Measurements from ENCODE around the gene SERPINA1. TPM values are rescaled to one million over a fixed set of nuclear protein-coding genes. Genes with fewer than 3 reads are reported as not detected.

The SERPINA1 gene
- polyA plus RNA-seq, 1 experiment = 1.7 TPM

DNA sequence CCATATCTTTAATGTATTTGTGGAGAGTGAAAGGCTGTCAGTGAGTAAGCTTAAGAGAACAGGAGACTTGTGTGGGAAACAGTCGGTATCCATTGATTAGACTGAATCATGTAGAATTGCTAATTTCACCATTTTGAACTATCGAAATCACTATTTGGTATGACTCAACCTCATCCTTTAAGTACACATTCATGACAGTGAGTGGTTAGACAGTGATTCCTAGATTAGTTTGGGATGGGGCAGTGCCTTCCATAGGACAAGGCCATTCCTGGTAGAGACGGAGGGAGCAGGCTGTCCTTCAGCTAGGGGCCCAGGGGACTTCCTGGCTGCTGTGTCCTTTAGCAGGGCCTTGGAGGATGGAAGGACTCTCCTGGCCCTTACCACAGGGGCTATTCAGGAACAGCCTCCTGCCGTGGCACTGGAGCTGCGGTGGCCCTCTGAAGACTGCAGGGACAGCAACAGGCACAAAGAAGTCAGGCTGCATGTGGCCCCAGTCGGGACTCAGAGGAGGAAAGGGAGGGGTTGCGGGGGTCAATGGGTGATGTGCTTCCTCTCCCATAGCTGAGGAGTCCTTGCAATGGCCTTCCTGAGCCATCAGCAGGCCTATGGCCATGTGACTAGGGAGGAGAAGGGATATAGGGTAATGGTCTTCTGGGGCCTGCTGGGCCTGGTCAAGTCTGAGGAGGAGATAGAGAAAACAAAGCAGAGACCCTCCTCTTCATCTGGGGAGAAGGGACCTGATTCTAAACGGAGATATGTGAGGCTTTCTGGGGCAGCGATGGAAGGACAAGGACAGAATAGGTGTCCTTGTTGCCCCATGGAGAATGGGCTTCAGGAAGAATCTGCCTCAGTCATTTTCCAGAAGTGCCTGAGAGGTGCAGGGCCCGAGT, 11.2 kb downstream of the SERPINA1 start:
- ChIA-PET CTCF (no interaction called here), POLR2A (interaction anchor here (0.6 kb wide), 1 partner anchor 31 kb away, joined by 5 read pairs; no protein-coding TSS in a partner anchor)
- no peak for DNase-seq (ENCODE audit: low read depth, low spot score)

DNA sequence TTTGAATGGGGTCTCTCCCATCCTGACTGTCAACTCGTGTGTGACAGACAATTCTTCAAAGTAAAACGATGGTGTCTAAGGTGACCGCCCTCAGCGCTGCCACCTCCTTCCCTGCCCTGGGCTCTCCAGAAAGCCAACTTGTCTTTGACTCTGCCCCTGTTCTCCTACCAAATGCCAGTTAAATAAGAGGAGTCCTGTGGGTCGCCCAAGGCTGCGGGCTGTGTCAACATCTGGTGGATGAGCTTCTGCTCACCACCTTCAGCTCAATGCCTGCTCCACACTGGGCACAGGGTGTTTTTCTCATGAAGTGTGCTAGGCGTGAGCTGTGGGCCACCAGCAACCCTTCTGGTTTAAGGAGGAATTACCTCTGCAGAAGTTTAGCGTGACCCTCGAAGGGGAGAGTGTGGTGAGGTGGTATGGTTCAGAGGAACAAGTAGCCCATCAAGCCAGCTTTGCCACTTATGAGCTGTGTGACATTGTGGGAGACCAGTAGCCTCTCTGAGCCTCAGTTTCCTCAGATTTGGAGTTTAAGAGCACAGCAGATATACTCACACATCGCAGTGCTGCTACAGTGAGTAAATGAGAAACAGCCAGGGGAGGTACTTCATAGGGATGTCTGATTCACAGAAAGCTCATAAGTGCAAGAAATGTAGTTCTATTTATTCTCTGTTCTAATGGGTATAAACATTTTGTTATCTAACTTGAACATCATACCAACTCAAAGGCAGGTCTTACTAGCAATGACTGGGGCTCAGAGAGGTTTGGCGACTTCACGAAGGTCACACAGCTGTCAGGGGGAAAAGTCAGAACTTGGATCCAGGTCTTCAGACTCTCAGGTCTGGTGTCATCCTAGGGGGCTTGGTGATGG, 12.1 kb downstream of the SERPINA1 start:
- DNase-seq (ENCODE audit: low read depth, low spot score) = no peak
- TF ChIP-seq, protein P1, sequence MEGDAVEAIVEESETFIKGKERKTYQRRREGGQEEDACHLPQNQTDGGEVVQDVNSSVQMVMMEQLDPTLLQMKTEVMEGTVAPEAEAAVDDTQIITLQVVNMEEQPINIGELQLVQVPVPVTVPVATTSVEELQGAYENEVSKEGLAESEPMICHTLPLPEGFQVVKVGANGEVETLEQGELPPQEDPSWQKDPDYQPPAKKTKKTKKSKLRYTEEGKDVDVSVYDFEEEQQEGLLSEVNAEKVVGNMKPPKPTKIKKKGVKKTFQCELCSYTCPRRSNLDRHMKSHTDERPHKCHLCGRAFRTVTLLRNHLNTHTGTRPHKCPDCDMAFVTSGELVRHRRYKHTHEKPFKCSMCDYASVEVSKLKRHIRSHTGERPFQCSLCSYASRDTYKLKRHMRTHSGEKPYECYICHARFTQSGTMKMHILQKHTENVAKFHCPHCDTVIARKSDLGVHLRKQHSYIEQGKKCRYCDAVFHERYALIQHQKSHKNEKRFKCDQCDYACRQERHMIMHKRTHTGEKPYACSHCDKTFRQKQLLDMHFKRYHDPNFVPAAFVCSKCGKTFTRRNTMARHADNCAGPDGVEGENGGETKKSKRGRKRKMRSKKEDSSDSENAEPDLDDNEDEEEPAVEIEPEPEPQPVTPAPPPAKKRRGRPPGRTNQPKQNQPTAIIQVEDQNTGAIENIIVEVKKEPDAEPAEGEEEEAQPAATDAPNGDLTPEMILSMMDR (IDR thresholded peaks at IDR 0.05; ENCODE audit: low read depth, low read length) = no peak
- H3K27me3 ChIP-seq (ENCODE audit: control insufficient read depth, insufficient read depth, low read length) = peaks cover 3% of the 10 kb centered on the region
- no peak overlapping the region for H3K27ac ChIP-seq (ENCODE audit: low read depth, low read length)
- H3K4me3 ChIP-seq (ENCODE audit: low read depth, low read length) = no peak overlapping the region
- CTCF ChIA-PET = no interaction called here
- POLR2A ChIA-PET = interaction anchor here (0.6 kb wide), 1 partner anchor 30 kb away, joined by 5 read pairs; no protein-coding TSS in a partner anchor
- no peaks in the 10 kb centered on the region for H3K9me3 ChIP-seq (ENCODE audit: control insufficient read depth, insufficient read depth, low read length)

More for the DNA sequence above, 11.2 kb downstream of the SERPINA1 start:
- TF ChIP-seq, protein P1 (IDR thresholded peaks at IDR 0.05; ENCODE audit: low read depth, low read length) = no peak
- H3K9me3 ChIP-seq (ENCODE audit: control insufficient read depth, insufficient read depth, low read length) = no peaks in the 10 kb centered on the region
- H3K27ac ChIP-seq (ENCODE audit: low read depth, low read length) = no peak overlapping the region
- peaks cover 3% of the 10 kb centered on the region for H3K27me3 ChIP-seq (ENCODE audit: control insufficient read depth, insufficient read depth, low read length)
- no peak overlapping the region for H3K4me3 ChIP-seq (ENCODE audit: low read depth, low read length)

DNA sequence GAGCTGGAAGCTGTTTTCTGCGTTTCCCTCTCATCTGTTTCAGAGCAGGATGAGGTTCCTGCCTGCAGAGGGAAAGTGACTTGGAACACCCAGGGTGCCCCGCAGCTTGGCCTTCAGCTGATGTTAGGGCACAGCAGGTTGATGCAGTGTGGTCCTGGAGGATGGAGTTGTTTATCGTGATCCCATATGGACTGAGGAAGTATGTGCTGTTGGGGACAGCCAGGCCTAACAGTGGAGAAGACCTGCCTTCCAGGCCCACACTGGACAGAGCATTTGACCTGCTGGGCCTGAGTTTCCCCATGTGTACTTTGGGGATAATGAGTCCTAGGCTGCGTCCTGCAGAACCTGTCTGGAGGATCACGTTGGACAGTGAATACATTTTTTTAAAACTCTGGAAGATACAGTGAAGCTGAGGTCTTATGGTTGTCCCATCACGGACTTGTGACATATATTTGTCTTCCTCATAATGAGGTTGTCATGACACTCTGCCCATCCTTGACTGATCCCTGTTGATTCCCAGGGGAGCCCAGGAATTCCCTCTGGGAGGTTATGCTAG, 12.8 kb downstream of the SERPINA1 start:
- Histone ChIP-seq H3K9me3 (ENCODE audit: control insufficient read depth, insufficient read depth, low read length) (no peaks in the 10 kb centered on the region), H3K27ac (ENCODE audit: low read depth, low read length) (no peak overlapping the region), H3K27me3 (ENCODE audit: control insufficient read depth, insufficient read depth, low read length) (peaks cover 3% of the 10 kb centered on the region), H3K4me3 (ENCODE audit: low read depth, low read length) (no peak overlapping the region)
- CTCF ChIA-PET = interaction anchor here (1.1 kb wide), 1 partner anchor 48 kb away, joined by 3 read pairs; no protein-coding TSS in a partner anchor
- TF ChIP-seq, protein P1 (IDR thresholded peaks at IDR 0.05; ENCODE audit: low read depth, low read length) = no peak
- no peak for DNase-seq (ENCODE audit: low read depth, low spot score)
- POLR2A ChIA-PET = no interaction called here

DNA sequence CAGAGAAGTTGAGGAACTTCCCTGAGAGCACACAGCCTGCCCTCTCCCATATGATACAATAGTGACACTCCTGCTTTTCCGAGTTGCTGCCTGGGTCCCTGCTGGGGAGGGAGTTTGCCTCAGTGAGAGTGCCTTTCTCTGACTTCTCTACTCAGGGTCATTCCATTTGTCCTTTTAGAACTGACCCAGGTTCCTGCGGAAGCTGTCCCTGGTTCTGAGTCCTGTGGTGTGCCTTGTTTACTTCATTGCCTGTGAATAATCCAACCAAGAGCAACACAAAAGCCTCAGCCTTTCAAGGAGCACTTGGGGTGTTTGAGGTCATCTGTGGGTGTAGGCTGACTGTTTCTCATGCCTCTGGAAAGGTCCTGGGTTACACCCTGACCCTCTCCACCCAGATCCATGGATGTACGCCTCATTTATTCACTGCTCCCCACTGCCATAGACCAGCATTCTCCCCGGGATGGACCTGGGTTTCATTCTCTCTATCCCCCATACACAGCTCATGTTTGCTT, 13.6 kb downstream of the SERPINA1 start:
- Histone ChIP-seq H3K4me3 (ENCODE audit: low read depth, low read length) (no peak overlapping the region), H3K27me3 (ENCODE audit: control insufficient read depth, insufficient read depth, low read length) (peaks cover 3% of the 10 kb centered on the region), H3K27ac (ENCODE audit: low read depth, low read length) (no peak overlapping the region), H3K9me3 (ENCODE audit: control insufficient read depth, insufficient read depth, low read length) (no peaks in the 10 kb centered on the region)
- ChIA-PET POLR2A (interaction anchor here (2.1 kb wide), 1 partner anchor 33 kb away, joined by 5 read pairs; no protein-coding TSS in a partner anchor), CTCF (interaction anchor here (1.1 kb wide), 2 partner anchors 49 to 239 kb away, joined by 3 read pairs; no protein-coding TSS in a partner anchor)
- no peak for DNase-seq (ENCODE audit: low read depth, low spot score)
- TF ChIP-seq, protein P1 (IDR thresholded peaks at IDR 0.05; ENCODE audit: low read depth, low read length) = no peak
